CMK (cell line): ENCODE results near the gene SORBS1.

Source experiments
- DNase-seq: peaks from one replicate; pipeline ENCODE4 v3.0.0-alpha.2; 2010; ENCODE audit warnings: low read depth

Gene SORBS1

GRCh38 chr10:95561177-95561863, at the start of gene SORBS1:
Gene SORBS1, minus strand, starts transcription at chr10:95561371. Its CDS starts 120,236 bp downstream, at chr10:95441135.
- peak; percentile 83 for DNase-seq

- DNase-seq = no peak
These were observed 49.6 kb upstream of the SORBS1 start for GRCh38 chr10:95610727-95611126.

- no peak for DNase-seq
These were observed 45.8 kb upstream of the SORBS1 start for GRCh38 chr10:95606922-95607321.

- DNase-seq = no peak
These were observed 44.0 kb upstream of the SORBS1 start for GRCh38 chr10:95605163-95605562.

DNA sequence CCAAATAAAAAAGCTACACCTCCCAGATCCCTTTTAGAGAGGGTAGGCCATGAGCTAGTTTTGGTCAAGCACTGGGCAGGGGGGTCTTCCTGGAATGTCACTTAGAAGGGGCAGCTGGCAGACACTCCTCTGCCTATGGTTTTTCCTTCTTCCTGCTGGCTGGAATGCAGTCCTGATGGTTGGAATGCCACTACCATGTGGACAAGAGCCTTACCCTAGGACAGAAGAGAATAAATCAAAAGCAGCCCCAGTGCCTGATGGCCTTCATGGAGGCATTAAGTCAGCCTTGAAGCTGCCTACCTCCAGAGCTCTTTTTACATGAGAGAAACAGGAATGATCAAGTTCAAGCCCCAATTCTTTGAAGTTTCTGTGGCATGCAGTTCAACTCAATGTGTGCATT, 43.5 kb upstream of the SORBS1 start:
- no peak for DNase-seq

DNA sequence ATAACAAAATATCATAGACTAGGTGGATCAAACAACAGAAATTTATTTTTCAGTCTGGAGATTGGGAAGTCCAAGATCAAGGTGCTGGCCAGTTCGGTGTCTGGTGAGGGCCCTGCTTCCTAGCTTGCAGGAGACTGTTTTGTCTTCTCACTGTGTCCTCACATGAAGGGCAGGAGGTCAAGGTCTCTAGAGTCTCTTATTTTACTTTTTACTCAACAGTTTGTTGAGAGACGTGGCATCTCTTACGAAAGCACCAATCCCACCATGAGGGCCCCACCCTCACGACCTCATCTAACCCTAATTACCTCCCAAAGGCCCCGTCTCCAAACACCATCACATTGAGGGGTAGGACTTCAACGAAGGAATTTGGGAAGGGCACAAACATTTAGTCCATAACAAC, 41.2 kb upstream of the SORBS1 start:
- no peak for DNase-seq

DNA sequence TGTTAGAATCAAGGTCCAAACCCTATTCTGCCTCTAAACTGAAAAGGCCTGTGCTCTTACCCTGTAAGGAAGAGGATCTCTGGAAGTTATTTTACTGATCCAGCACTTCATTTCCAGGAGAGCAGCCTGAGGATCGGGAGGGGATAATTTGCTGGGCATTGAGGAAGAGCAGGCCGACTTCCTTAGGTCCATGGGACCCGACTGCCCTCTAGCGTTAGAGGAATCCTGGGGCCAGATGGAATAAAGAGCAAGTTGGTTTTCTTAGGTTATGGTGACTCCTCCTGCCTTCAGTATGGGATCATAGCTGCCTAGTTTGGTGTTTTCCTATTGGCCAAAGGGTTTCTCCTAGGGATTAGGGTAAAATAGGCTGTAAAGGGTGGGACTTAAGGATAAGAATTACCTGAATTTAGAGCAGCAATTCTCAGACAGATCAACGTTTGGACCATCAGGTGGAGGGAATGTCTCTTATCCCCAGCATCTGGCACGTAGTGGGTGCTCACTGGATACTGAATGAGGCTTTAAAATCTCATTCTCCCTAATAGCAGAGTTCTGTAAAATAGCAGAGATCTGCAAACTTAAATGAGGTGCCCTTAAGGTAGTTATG, 40.0 kb upstream of the SORBS1 start:
- DNase-seq = peak; percentile 48

DNA sequence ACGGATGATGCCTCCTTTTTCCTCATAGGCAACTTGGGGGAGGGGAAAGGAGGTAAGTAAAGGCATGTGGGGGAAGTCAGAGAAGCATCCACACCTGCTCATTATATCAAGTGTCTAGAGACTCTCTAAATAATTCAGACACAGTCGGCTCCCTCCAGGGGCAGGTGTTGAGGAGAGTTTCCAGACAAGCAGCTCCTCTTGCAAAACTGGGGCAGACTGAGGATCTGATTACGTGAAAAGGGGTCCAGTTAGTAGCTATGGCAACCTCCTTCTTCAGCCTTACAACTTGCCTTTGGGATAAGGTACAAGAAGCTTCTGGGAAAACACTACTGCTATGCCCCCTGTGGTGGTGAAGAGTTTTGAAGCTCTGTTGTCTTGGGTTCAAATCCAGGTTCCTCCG, 39.0 kb upstream of the SORBS1 start:
- no peak for DNase-seq

GRCh38 chr10:95597788-95598187, 36.6 kb upstream of the SORBS1 start:
- DNase-seq = no peak

- DNase-seq = no peak
These were observed 26.9 kb upstream of the SORBS1 start for GRCh38 chr10:95588025-95588424.

- no peak for DNase-seq
These were observed 18.8 kb upstream of the SORBS1 start for GRCh38 chr10:95579835-95580535.

GRCh38 chr10:95579292-95579691, 18.1 kb upstream of the SORBS1 start:
- no peak for DNase-seq

DNA sequence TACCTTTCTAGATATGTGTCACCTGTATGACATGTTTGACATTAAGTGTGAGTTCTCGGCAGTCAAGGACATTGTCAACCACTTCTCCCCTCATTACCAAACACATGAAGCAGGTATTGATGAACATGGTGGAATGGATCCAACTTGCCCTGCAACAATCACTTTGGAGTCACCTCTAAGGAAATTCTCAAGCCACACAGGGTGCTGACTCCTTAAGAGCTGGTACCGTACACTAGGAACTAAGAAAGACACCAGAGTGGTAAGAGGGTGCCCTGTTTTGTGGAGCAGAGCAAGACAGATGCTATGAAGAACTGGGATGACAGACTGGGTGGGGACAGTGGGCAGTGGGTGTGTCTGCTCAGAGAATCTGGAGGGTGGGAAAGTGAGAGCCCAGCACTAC, 17.4 kb upstream of the SORBS1 start:
- DNase-seq = no peak

DNA sequence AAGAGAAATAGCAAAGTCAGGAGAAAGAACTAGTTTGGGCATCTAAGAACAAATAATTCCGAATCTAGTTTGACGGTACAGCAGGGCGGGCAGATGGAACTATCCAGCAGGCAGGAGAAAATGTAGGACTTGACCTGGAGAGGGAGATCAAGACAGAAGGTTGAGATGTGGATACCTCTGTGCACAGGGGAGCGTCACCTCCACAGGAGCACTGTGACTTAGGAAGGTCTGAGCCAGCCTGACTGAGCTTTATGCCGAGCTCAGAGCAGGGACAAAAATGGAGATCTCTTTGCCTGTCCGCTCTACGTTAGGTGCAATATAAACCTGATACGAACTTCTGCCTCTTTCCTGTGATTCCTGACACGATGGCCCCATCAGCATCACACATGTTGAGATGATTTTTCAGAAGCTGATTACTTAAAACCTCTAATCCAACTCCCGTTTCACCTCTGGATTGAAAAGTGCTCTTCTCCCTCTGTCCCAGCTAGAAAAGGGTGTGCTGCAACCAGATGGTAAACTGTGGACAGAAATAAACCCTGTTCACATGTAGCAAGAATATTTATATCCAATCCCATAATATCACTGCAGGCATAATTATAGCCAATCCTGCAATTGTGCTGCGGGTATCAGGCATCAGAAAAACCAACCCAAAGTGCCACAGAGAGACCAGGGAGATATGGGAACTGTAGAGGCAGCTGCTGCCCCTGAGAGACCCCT, 13.6 kb upstream of the SORBS1 start:
- no peak for DNase-seq

DNA sequence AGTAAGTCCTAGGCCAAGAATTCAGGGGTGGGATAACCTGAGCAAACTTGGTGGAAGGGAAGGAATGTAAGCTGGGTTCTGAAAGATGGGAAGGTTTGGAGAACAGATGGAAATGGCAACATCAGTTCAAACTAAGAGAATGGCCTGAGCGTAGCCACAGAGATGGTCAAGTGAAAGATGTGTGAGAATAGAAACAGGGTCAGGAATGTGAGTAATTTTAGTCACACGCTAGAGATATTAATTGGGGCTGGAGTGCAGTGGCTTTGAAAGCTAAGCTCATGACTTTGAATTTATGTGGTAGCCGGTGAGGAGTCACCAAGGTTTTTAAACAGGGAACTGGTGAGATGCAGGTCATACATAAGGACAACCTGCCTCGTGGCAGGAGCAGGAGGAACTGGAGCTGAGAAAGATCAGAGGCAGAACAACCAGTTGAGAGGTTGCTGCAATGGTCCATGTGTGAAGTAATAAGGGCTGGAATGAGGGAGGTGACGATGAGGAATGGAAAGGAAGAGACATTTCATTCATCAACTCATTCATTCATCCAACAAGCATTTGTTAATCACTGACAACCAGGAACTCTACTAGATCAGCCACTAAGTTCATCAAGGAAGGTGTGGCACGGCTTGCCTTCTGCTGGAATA, 12.9 kb upstream of the SORBS1 start:
- DNase-seq = no peak

DNA sequence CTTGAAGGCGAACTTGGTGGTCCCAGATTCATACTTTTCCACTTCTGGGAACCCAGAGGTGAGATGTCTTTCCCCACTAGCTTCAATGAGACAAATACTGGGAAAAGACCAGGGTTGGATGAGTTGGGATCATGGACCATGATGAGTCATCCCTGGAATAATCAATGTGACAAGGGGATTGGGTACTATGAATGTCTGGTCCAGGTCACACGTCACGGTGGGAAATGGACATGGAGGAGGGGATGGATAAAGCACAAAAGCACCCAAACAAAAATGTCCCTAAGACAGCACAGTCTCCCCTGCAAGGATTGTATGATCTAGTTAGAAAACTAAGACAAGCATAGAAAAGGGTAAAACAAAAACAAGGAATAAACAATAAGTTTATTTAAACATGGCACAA, 12.4 kb upstream of the SORBS1 start:
- DNase-seq = no peak

GRCh38 chr10:95572131-95572820, 11.1 kb upstream of the SORBS1 start:
- DNase-seq = no peak

- DNase-seq = no peak
These were observed 10.2 kb upstream of the SORBS1 start for GRCh38 chr10:95571390-95571789.

DNA sequence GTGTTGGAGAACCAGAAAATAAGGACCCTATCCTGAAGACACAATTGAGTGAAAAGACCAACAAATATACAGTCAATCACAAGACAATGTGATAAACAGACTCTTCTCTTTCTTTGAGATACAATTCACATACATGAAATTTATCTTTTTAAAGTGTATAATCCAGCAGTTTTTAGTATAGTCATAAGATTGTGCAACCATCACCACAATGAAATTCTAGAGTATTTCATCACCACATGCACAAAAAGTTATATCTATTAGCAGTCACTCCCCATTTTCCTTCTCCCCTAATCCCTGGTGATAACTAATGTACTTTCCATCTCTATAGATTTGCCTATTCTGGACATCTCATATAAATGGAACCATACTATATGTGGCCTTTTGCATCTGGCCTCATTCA, 8.2 kb upstream of the SORBS1 start:
- no peak for DNase-seq

- no peak for DNase-seq
These were observed 6.9 kb upstream of the SORBS1 start for GRCh38 chr10:95567903-95568630.

- DNase-seq = no peak
These were observed 5.0 kb upstream of the SORBS1 start for GRCh38 chr10:95566136-95566535.
